HS-27A (cell line): ENCODE measurements around the gene NECAB2.

Source experiments
- DNase-seq: peaks from one replicate; pipeline ENCODE4 v3.0.0-alpha.2; 2012; ENCODE audit warnings: low read depth, missing footprints

NECAB2 gene

DNA sequence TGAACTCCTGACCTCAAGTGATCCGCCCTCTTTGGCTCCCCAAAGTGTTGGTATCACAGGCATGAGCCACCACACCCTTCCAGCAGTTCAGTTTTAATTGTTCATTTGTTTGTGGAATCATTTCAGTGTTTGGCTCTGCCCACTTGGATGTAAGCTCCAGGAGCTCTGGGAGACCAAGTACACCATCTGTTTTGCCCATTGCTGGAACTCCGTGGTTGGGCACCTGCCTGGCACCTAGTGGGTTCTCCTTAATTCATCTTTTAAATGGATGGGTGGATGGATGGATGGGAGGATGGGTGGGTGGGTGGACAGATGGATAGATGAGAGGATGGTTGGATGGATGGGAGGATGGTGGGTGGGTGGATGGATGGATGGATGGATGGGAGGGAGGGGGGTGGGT lies 953 bp upstream of the NECAB2 start:
- DNase-seq: no peak

DNA sequence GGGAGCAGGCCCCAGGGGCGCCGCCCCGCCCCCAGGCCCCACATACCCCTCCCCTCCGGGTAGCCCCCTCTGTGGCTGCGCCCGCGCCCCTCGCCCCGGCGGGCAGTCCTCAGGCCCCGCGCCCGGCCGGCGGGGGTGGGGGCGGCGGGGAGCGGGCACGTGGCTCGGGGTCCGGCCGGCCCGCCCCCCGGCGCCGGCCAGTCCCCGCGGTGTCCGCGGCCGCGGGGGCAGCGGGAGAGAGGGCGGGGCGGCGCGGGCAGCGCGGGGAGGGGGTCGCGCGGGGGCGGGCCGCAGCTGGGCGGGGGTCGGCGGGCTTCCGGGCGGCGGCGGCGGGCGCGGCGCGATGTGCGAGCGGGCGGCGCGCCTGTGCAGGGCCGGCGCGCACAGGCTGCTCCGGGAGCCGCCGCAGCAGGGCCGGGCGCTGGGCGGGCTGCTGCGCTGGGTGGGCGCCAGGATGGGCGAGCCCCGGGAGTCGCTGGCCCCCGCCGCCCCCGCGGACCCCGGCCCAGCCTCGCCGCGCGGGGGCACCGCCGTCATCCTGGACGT lies 335 bp downstream of the NECAB2 start:
- DNase-seq: no peak

DNA sequence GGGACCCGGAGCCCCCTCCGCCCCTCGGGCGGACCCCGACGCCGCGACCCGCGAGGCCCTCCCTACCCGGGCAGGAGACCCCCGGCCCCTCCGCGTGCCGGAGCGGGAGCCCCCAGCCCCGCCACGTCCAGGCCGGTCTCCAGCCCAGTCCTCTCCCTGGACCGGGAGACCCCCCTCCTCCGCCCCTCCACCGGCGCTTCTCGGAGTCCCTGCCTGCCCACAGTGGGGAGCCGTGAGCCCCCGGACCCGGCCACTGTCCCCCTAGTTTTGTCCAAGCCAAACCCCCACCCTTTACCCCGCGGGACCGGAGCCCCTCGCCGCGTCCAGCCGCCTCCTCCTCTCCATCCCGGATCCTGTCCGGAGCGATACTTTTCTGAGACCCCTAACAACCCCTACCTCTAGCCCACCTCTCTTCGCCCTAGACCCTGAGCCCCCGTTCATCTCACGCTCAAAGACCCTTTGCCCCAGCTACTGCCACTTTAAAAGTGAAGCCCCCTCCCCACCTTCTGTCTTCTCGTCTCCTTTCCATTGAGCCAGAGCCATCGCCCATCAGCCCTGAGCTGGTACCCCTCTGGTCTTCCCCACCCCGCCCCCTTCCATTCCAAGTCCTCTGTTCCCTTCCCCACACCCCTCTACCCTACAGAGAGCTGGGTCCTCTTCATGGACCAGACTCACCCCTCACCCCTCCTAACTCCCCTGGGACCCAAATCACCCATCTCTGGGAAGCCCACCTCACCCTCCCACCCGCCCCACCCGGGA lies 1.0 kb downstream of the NECAB2 start:
- DNase-seq: no peak

DNA sequence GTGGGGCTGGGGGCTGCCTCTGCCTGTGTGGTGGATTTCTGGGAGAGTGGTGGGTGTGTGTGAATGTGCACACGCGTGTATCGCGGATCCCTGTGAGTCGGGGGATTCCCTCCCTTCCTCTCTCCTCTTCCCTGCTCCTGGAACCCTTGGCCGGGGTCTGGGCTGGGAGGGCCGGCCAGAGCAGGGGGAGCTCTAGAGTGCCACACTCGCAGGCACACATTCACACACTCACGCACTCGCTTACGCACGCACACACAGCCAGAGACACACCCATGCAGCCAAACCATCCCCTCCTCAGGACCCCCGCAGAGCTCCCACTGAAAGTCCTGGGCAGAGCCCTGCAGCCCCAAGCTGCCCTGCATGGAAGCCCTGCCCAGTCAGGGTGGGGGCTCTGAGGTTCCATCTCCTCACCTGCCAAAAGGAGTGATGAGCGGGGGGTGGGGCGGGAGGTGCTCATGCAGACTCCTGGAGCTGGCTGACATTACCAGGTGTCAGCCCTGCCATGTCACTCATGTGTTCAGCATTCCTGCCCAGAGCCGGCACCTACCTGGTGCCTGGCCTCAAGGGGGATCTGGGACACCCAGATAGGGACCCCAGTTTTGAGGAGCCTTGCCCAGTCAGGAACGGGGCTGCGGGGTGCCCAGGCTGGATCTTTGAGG lies 1.9 kb downstream of the NECAB2 start:
- no peak for DNase-seq

DNA sequence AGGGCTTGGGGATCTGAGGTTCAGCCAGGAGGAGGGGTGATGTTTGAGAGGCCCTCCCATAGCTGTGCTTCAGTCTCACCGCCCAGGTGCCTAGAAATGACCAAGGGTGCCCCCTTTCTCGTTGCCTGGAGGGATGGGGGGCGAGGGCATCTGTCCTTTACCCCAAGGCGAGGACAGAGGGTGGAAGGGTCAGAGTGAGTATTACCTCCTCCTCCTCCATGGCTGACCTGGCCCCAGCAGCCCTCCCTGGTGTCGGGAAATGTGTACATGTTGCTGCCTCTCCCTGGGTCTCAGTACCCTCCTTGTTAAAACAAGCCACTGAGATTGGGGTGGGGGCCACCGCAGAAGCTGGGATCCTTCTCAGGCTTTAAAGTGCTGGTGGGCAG lies 2.4 kb downstream of the NECAB2 start:
- DNase-seq: no peak

DNA sequence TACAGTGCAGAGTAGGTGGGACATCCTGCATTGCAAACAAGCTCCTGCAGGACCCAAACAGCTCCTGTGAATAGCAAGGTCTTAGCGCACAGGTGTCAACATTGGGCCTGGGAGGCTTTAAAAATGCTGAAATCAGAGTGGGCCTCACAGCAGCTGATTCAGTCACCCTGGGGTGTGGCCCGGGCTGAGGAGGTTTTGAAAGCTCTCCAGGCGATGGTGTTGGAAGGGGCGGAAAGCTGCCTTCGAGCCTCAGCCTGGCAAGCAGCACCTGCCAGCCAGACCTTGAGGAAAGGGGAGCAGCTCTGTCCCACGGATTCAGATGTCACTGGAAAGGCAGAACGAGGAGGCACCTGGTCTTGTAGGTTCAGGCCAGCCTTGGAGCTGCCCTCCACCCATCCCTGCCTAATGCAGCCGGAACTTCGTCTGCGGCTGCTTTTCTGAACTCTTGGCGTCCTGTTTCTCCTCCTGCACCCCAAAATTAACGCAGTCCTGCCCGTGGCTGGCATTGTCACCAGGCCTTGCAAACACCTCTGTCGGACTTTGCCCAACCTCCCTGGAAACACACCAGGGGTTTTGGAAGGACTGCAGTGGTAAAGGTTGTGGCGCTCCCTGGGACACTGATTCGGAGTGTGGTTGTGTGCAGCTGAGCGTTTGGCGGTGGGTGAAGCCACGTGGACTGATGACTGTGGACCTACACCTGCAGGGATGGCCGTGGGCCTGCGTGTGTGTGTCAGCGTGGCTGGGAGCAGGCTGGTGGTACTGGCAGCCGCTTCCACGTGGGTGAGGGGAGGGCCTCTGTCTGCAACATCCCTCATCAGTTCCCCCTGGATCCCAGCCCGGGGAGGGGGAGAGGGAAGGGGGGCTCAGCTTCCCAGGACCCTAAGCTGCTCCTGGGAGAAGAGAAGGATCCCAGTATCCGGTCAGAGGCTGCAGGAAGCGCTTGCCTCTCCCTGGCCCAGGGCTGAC lies 3.4 kb downstream of the NECAB2 start:
- no peak for DNase-seq

DNA sequence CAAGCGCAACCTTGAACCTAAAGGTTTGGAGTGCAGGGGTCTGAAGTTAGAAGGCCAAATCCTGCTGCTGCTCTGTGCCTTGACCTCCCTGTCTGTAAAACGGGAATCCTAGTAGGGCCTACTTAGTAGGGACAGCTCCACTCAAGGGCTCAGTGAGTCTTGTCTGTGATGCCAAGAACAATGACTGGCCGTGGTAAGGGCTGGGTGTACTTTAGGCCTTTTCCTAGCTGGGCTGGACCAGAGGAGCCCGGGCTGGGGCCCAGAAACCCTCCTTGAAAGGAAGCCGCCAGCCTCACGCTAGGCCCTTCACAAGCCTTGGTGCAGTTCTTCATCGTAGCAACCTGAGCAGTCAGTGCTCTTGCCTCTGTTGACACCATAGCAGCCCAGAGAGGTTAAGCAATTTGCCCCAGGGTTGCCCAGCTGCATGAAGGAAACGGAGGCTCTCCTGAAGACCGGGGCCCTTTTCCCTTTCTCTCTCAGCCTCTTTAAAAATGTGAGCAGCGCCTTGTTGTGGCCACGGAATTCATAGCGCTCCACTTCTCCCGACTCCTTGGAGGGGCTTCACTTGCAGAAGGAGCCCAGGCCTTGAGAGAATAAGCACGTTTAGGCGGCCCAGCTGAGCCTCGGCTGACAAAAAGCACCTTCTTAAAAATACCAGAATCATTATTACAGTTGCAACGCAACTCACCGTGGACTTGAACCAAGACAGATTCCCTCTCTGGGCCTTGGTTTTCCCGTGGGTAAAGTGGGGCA lies 4.4 kb downstream of the NECAB2 start:
- DNase-seq: no peak

DNA sequence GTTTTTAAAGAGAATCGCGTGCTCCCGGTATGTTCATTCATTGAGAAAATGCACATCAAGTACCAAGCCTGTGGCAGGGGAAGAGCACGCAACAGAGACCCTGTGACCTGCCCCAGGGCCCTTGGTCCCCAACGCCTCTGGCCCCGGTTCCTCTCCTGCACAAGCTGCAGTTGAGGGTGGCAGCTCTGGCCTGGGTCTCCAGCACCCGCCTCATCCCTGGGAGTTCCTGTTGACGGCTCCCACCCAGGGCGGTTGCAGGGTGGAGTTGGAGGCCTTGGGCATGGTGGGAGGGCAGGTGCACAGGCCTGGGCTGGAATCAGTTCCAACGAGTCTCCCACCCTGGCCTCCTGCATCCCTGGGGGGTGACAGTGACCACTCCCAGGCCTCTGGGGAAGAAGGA lies 5.0 kb downstream of the NECAB2 start:
- DNase-seq: no peak

DNA sequence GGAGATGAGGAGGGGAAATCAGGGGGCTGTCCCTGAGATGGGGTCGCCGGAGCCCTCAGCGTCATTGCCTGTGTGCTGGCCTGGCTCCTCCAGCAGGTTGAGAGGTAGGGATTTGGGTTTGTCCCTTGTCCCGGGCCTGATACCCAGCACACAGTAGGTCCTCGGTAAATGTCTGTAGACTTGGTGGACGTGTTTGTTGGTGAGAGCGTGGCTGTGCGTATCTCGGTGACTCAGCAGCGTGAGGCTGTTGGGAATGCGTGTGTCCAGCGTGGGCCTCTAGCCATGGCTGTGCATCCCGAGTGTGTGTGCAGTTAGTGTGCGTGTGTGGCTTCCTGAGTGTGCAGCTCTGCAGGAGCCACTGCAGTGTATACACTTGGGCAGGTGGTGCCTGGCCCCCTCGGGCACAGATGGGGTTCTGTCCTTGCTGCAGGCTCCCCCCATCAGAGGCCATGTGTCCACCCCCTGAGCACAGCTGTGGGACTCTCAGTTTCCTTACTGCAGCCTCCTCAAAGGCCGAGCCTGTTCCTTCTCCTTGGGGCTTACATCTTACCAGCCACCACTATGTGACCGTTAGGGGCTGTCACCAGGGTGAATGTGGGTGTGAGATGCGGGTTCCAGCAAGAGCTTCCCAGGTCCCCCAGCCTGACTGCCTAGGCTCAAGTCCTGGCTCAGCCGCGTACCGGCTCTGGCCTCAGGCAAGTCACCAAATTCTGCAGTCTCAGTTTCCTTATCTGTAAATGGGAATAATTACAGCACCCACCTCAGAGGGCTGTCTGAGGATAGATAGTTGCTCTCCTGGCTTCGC lies 5.7 kb downstream of the NECAB2 start:
- DNase-seq: no peak

DNA sequence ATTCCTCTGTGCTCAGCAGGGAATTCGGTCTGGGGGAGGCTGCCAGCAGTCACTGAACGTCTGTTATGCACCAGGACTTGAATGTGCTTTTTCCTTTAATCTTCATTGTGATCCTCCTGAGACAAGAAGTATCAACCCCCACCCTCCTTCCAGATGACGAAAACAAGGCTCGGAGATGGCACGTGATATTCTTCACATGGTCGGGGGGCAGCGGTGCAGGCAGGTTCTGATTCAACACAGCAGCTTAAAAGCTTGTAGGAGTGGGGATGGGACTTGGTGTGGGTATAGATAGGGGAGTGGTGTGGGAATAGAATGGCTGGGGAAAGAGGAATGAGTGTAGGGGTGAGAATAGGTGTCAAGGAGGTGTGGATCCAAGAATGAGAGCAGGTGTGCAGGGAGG lies 6.4 kb downstream of the NECAB2 start:
- no peak for DNase-seq

DNA sequence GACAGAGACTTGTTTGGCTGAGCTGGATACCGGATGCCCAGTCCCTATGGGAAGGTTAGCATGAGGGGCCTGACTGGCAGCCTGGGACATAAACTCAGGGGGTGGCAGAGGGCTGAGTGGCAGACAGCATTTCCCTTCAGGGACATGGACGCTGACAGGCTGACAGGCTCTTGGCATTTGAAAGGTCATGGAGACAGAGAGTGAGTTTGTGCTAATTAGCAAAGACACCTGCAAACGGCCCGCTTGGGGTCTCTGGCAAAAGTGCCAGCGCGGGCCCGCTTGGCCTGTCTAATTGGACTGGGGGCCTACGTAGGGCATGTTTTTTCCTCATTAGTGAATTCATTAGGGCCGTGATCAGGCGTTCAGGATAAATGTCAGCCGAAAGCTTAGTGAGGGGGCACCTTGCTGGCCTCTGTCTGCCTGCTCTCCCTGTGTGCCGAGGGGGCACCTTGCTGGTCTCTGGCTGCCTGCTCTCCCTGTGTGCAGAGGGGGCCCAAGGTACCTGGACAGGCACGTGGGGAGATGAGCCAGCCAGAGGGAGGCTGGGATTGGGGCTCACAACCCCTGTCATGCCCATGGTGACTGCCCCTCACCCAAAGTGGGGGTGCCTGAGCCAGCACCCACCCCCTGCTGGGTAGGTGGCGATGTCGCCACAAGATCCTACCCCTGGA lies 7.7 kb downstream of the NECAB2 start:
- no peak for DNase-seq

DNA sequence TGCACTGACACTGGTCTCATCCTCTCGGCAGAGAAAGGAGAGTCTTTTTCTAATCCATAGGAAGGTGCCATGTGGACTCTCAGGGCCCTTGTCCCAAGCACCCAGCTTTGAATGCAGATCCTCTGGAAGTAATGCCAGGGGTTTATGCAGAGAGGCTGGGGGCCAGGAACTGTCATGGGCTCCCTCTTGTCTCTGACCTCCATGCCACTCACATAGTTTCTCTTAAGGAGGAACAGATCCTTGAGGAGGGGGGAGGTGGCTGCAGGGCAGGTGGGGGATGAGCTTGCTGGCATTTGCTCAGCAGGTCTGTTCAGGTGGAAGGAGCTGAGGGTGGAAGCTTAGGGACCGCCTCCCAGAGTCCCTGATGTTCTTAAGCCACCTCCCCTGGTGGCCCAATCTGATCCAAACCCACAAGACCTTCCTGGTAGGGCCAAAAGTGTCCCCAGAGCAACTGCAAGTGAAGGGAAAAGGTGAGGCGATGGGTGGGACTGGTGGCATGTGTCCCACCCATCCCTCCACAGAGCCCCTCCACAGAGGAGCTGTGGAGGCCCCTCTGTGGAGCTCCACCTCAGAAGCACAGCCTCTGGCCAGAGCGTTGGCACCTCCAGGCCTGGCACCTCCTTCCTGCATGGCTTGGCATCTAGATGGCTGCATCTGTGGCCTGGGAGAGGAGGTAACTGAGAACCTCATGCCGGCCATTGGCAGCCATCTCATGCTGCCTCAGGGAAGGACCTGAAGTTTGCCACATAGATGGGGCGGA lies 9.2 kb downstream of the NECAB2 start:
- no peak for DNase-seq

DNA sequence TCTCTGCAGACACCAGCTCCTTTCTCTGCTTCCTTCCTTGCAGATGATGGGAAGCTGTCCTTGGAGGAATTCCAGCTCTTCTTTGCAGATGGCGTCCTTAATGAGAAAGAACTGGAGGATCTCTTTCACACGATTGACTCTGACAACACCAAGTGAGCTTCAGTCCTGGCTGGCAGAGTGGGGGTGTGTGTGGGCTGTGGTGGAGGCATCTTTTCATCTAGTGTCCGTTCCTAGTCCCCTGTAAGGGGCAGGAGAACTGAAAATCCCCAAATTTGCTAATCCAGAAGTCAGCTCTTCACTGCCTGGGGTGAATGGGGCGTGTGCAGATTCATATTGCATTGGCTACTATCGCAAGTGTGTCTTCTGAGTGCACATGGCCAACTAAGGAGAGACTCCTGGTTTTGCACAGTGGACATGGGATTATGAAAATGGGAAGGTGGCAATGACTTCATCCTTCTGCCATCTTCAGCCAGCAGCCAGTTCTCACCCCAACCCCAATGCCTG lies 10.4 kb downstream of the NECAB2 start:
- DNase-seq: no peak

DNA sequence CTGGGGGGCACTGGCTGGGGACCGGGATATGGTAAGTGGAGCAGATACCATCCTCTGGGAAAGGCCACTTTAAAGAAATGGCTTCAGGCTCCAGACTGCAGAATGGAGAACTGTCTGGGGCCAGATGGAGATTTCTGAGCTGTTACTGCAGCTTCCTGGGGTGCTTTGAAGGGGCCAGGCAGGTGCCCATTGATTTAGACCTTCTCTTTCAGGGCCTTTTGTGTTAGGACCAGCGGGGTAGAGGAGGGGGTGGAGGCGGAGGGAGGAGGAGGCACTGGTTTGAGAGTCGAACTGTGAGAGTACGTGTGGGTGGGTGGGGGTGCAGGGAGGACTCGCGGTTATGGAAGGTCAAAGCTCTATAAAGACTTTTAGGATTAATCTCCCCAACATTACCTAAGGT lies 11.4 kb downstream of the NECAB2 start:
- DNase-seq: no peak

DNA sequence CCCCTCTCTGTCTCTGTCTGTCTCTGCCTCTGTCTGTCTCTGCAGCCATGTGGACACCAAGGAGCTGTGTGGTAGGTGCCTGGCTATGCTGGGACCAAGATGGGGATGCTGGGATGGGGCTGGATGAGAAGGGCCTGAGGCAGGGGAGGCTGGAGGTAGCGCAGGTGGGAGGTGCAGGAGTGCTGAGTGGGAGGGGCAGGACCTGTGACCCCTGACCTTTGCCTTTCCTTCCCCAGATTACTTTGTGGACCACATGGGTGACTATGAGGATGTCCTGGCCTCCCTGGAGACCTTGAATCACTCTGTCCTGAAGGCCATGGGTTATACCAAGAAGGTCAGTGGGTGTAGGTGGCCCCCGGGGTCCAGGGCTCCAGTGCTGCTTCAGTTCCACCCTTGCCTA lies 12.8 kb downstream of the NECAB2 start:
- DNase-seq: no peak

DNA sequence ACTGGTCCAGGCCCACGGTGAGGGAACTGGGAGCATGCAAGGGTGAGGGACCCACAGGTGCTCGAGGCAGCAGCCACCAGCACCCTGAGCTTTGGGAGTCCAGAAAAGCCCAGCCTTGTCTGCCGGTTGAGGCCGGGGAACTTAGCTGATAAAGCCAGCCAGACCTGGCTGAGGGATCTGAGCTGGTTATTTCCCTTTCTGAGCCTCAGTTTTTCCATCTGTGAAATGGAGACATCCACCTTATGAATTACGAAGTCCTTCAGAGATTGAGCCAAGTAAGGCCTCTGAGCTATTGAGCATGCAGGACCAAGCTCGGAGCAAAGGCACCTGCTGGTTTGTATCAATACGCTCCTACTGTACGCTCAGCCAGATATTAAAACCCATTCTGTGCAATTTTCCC lies 13.8 kb downstream of the NECAB2 start:
- DNase-seq: no peak

DNA sequence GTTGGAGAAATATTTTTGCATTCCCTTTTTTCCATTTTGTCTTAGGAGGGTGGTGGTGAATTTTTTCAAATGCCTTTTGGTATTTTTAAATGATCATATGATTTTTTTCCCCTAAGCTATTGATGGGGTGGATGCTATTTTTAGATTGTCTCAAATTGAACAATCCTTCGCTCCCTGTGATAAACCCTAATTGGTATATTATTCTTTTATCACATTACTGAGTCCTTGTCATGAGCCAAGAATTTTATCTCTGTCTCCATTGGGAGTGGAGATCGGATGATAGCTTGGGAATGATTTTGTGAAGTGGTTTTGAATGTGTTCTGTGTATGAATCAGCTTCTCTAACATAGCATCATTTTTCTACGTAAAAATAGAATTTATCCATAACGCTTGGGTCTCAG lies 15.4 kb downstream of the NECAB2 start:
- DNase-seq: no peak

DNA sequence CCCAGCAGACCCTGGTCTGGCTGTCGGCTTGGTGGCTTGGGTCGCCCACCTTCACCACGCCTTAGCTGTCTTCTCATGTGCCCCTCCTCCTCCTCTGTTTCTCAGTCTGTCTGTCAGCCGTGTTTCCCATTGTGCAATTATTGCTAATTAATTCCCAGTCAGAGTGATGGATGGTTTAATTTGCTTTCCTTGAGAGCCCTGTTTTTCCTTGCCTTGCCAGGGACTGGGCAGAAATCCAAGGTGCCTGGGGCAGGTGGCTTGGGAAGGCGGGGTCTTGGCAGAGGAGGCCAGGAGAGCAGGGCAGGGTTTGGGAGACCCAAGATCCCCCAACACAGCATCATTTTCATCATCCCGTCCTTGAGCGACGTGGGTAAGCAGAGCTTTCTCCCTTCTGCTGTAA lies 21.3 kb downstream of the NECAB2 start:
- DNase-seq: no peak

DNA sequence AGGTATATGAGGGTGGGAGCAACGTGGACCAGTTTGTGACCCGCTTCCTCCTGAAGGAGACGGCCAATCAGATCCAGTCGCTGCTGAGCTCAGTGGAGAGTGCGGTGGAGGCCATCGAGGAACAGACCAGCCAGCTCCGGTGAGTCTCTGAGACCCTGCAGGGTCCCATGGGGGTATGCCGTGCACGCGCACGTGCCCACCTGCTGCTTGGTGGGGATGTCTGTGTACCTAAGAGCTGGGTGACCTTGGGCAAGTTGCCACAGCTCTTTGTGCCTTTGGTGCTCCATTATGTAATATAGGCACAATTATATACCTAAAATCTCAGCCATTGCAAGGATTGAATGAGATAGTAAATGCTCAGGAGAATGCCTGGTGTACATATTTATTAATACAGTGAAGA lies 22.4 kb downstream of the NECAB2 start:
- DNase-seq: no peak
